GM23248 (cell line): ENCODE measurements around the gene L2HGDH. TPM values are rescaled to one million over a fixed set of nuclear protein-coding genes. Genes with fewer than 3 reads are reported as not detected.

Source experiments
- DNase-seq: peaks from one replicate; pipeline ENCODE4 v3.0.0-alpha.2; 2015
- H2AFZ ChIP-seq: fragments of 200-600 bp; sonication (generic); 2 replicates; pipeline ENCODE4 v1.6.1; 2016; ENCODE audit warnings: antibody characterized with exemption
- H3F3A ChIP-seq: fragments of 200-600 bp; sonication (generic); 2 replicates; pipeline ENCODE4 v1.6.1; 2016; ENCODE audit warnings: mild to moderate bottlenecking, antibody characterized with exemption, mixed run types; ENCODE audit not compliant: insufficient read depth
- H3K27ac ChIP-seq: fragments of 200-600 bp; sonication (generic); 2 replicates; pipeline ENCODE4 v1.5.1; 2016; ENCODE audit warnings: mild to moderate bottlenecking
- H3K27me3 ChIP-seq: fragments of 200-600 bp; sonication (generic); replicated peaks from 2 replicates; pipeline ENCODE4 v1.6.1; 2016; ENCODE audit warnings: mild to moderate bottlenecking; ENCODE audit not compliant: insufficient read depth
- H3K36me3 ChIP-seq: fragments of 200-600 bp; sonication (generic); 2 replicates; pipeline ENCODE4 v1.6.1; 2016; ENCODE audit warnings: low read depth, mild to moderate bottlenecking
- H3K4me1 ChIP-seq: fragments of 200-600 bp; sonication (generic); 2 replicates; pipeline ENCODE4 v1.6.1; 2016; ENCODE audit warnings: mild to moderate bottlenecking; ENCODE audit not compliant: insufficient read depth
- H3K4me2 ChIP-seq: fragments of 200-600 bp; sonication (generic); one replicate; pipeline ENCODE4 v1.6.1; 2016; ENCODE audit warnings: mild to moderate bottlenecking; ENCODE audit not compliant: unreplicated experiment
- H3K4me3 ChIP-seq: fragments of 200-600 bp; sonication (generic); 2 replicates; pipeline ENCODE4 v1.5.1; 2016; ENCODE audit warnings: mild to moderate bottlenecking
- H3K79me2 ChIP-seq: fragments of 200-600 bp; sonication (generic); 2 replicates; pipeline ENCODE4 v1.6.1; 2016; ENCODE audit warnings: mild to moderate bottlenecking; ENCODE audit not compliant: insufficient read depth
- H3K9ac ChIP-seq: fragments of 200-600 bp; sonication (generic); 2 replicates; pipeline ENCODE4 v1.6.1; 2016; ENCODE audit warnings: mild to moderate bottlenecking
- H3K9me2 ChIP-seq: fragments of 200-600 bp; sonication (generic); 2 replicates; pipeline ENCODE4 v1.6.1; 2016; ENCODE audit warnings: mixed run types, mild to moderate bottlenecking, moderate library complexity; ENCODE audit not compliant: insufficient read depth
- H3K9me3 ChIP-seq: fragments of 200-600 bp; sonication (generic); one replicate; pipeline ENCODE4 v1.6.1; 2017; ENCODE audit warnings: low read depth
- H4K20me1 ChIP-seq: fragments of 200-600 bp; sonication (generic); 2 replicates; pipeline ENCODE4 v1.6.0; 2016; ENCODE audit not compliant: insufficient read depth
- EZH2 ChIP-seq: fragments of 200-600 bp; sonication (generic); IDR thresholded peaks from 2 replicates; pipeline ENCODE4 v1.6.1; 2018; ENCODE audit warnings: antibody characterized with exemption, mild to moderate bottlenecking; ENCODE audit not compliant: insufficient read depth, poor library complexity, severe bottlenecking
- EZH2phosphoT487 ChIP-seq: fragments of 200-600 bp; sonication (generic); IDR thresholded peaks from 2 replicates; pipeline ENCODE4 v1.6.1; 2018; ENCODE audit warnings: antibody characterized with exemption, moderate library complexity, mild to moderate bottlenecking, low read depth; ENCODE audit not compliant: insufficient read depth
- WGBS, 2 experiments: methylation state at CpG; one replicate each; pipeline ENCODE4 v1.1.6; 2015 to 2017; ENCODE audit warnings: low lambda C conversion rate in 2 of 2, low coverage in 1 of 2; ENCODE audit errors: missing lambda C conversion rate in 2 of 2; 5-methylcytosine and 5-hydroxymethylcytosine counted together
- in situ Hi-C: fragments of 300-500 bp; cut with MboI; formaldehyde crosslinking; loops from 2 replicates; pipeline ENCODE4 v1.15.0; 2020
- polyA plus RNA-seq: library from polyadenylated mRNA; unstranded; fragments of >200 nt; fragmentation: Nextera tagmentation; extraction: Ambion mirVana; gene quantifications from 2 replicates; pipeline ENCODE4 v1.2.1, GENCODE V29; 2016
- total RNA-seq: library from RNA; depleted of rRNA; stranded (reverse); fragments of >200 nt; shearing (Covaris generic); gene quantifications from 2 replicates; pipeline ENCODE4 v1.2.3, GENCODE V29; 2014

The L2HGDH gene
- total and polyA plus RNA-seq, 2 experiments from 2014 or later: 1.8 to 2.6 TPM

- H3K27ac ChIP-seq: no peak overlapping the region
- no peaks in the 10 kb centered on the region for H3K27me3 ChIP-seq
- no peaks in the 10 kb centered on the region for H3F3A ChIP-seq
- H3K79me2 ChIP-seq: no peaks in the 10 kb centered on the region
- H3K4me2 ChIP-seq: no peak overlapping the region
- H3K9me2 ChIP-seq: no peaks in the 10 kb centered on the region
- H3K36me3 ChIP-seq: no peaks in the 10 kb centered on the region
- TF ChIP-seq EZH2 (no peak), EZH2phosphoT487 (no peak)
- H2AFZ ChIP-seq: no peak overlapping the region
- H3K4me1 ChIP-seq: no peaks in the 10 kb centered on the region
- WGBS, 2 experiments: 100% methylated on average over 1 of the region's 1 CpG
- H3K9ac ChIP-seq: no peak overlapping the region
- no peaks in the 10 kb centered on the region for H3K9me3 ChIP-seq
- in situ Hi-C loops: no loop called here
- no peaks in the 10 kb centered on the region for H4K20me1 ChIP-seq
- DNase-seq: peak; percentile 0
- H3K4me3 ChIP-seq: no peak overlapping the region
Measured at GRCh38 chr14:50272498-50272897, 39.5 kb downstream of the L2HGDH start.

DNA sequence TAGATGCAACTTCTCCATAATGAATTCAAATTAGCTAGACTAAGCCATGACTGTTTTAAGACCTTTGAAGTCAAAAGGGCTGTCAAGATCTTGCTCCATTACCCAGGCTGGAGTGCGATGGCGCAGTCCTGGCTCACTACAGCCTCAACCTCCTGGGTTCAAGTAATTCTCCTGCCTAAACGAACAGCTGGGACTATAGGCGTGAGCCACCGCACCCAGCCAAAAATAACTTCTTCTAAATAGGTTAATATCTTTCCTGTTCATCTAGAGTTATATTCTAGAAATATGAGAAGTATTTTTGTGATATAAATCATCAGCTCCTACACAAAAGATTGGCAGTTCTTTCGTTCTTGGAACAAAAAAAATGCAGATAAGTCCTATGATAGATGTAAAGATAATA, 41.1 kb downstream of the L2HGDH start:
- Histone ChIP-seq H3K27ac (no peak overlapping the region), H3K9ac (no peak overlapping the region), H3K4me1 (no peaks in the 10 kb centered on the region), H3K36me3 (no peaks in the 10 kb centered on the region), H3F3A (no peaks in the 10 kb centered on the region), H3K9me3 (no peaks in the 10 kb centered on the region), H3K79me2 (no peaks in the 10 kb centered on the region), H3K27me3 (no peaks in the 10 kb centered on the region), H4K20me1 (no peaks in the 10 kb centered on the region), H3K4me2 (no peak overlapping the region), H3K4me3 (no peak overlapping the region), H2AFZ (no peak overlapping the region), H3K9me2 (no peaks in the 10 kb centered on the region)
- DNase-seq: no peak
- TF ChIP-seq EZH2phosphoT487 (no peak), EZH2 (no peak)
- 89 to 91% methylated on average over 6 of the region's 6 CpGs for WGBS, 2 experiments
- in situ Hi-C loops: no loop called here

- no peak overlapping the region for H3K4me2 ChIP-seq
- H2AFZ ChIP-seq: no peak overlapping the region
- H4K20me1 ChIP-seq: no peaks in the 10 kb centered on the region
- H3K79me2 ChIP-seq: no peaks in the 10 kb centered on the region
- in situ Hi-C loops: no loop called here
- no peaks in the 10 kb centered on the region for H3K27me3 ChIP-seq
- no peak overlapping the region for H3K9ac ChIP-seq
- H3K4me3 ChIP-seq: no peak overlapping the region
- no peak for TF ChIP-seq EZH2phosphoT487
- TF ChIP-seq EZH2: no peak
- no peaks in the 10 kb centered on the region for H3K4me1 ChIP-seq
- DNase-seq: no peak
- no peaks in the 10 kb centered on the region for H3F3A ChIP-seq
- H3K27ac ChIP-seq: no peak overlapping the region
- no peaks in the 10 kb centered on the region for H3K36me3 ChIP-seq
- no peaks in the 10 kb centered on the region for H3K9me2 ChIP-seq
- no peaks in the 10 kb centered on the region for H3K9me3 ChIP-seq
Measured at GRCh38 chr14:50265029-50265428, 47.0 kb downstream of the L2HGDH start.

DNA sequence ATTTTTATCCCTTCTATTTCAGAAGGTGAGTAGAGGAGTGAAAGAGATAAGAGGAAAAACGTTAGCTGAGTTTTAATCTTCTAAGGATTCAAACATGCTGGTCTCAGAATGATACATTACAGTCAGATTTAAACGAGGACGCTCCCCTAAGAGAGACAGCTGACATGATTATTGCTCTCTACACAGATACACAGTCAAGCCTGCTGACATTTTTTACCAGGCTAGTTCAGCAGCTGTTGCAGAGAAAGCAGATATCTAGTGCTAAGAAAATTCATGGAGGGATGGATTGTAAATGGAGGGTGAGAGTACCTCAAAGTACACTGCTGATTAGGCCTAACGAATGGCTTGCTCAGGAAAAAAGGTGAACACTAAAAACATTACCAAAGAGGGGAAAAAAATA, 48.7 kb downstream of the L2HGDH start:
- TF ChIP-seq EZH2: no peak
- no peak for TF ChIP-seq EZH2phosphoT487
- no peaks in the 10 kb centered on the region for H3K79me2 ChIP-seq
- no peak overlapping the region for H3K4me3 ChIP-seq
- in situ Hi-C loops: no loop called here
- H4K20me1 ChIP-seq: no peaks in the 10 kb centered on the region
- H3F3A ChIP-seq: no peaks in the 10 kb centered on the region
- H3K27me3 ChIP-seq: no peaks in the 10 kb centered on the region
- H3K9me3 ChIP-seq: no peaks in the 10 kb centered on the region
- no peaks in the 10 kb centered on the region for H3K4me1 ChIP-seq
- no peak overlapping the region for H2AFZ ChIP-seq
- WGBS, 2 experiments: 59 to 64% methylated on average over 4 of the region's 4 CpGs
- H3K9me2 ChIP-seq: no peaks in the 10 kb centered on the region
- H3K36me3 ChIP-seq: no peaks in the 10 kb centered on the region
- H3K9ac ChIP-seq: no peak overlapping the region
- no peak for DNase-seq
- H3K27ac ChIP-seq: no peak overlapping the region
- no peak overlapping the region for H3K4me2 ChIP-seq

DNA sequence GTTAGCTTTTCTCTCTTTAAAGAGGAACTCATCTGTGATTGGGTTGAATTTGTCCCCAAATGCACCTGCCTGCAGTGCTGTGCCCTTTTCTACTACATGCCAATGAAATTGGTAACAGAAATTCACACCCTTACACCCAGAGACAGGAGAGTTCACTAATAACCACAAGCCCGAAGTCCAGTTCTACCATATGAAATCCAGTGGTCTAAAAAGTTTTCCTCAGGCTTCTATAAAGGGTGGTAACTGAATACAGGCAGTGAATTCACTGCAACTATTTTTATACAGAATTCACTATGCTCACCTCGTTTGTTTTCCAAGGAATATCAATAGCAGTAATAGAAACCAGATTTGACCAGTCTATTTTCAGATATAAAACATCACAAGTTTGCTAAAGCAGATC, 49.2 kb downstream of the L2HGDH start:
- in situ Hi-C loops: no loop called here
- H4K20me1 ChIP-seq: no peaks in the 10 kb centered on the region
- no peak for DNase-seq
- no peak overlapping the region for H3K4me2 ChIP-seq
- no peaks in the 10 kb centered on the region for H3K9me3 ChIP-seq
- H3K9me2 ChIP-seq: no peaks in the 10 kb centered on the region
- H3K27me3 ChIP-seq: no peaks in the 10 kb centered on the region
- no peak for TF ChIP-seq EZH2phosphoT487
- no peak for TF ChIP-seq EZH2
- no peaks in the 10 kb centered on the region for H3F3A ChIP-seq
- H3K4me1 ChIP-seq: no peaks in the 10 kb centered on the region
- H3K4me3 ChIP-seq: no peak overlapping the region
- no peak overlapping the region for H2AFZ ChIP-seq
- WGBS, 2 experiments: 23 to 34% methylated on average over 2 of the region's 2 CpGs
- H3K27ac ChIP-seq: no peak overlapping the region
- H3K36me3 ChIP-seq: no peaks in the 10 kb centered on the region
- no peak overlapping the region for H3K9ac ChIP-seq
- no peaks in the 10 kb centered on the region for H3K79me2 ChIP-seq
